BE2C (cell line): ENCODE results near the gene LRP5.

ENCODE experiments used
- DNase-seq: peaks from one replicate; pipeline ENCODE4 v3.0.0-alpha.2; 2020
- H3K27me3 ChIP-seq: fragments of 250-450 bp; sonication (Bioruptor Pico); 2 replicates; pipeline ENCODE4 v1.5.1; 2020; ENCODE audit warnings: mild to moderate bottlenecking
- H3K36me3 ChIP-seq: fragments of 250-450 bp; sonication (Bioruptor Pico); 2 replicates; pipeline ENCODE4 v1.5.1; 2020; ENCODE audit warnings: mild to moderate bottlenecking
- H3K4me1 ChIP-seq: fragments of 250-450 bp; sonication (Bioruptor Pico); 2 replicates; pipeline ENCODE4 v1.5.1; 2020
- H3K4me3 ChIP-seq: 2 replicates; pipeline ENCODE4 v1.5.1; 2011; ENCODE audit warnings: low read depth, low read length
- H3K9me3 ChIP-seq: fragments of 250-450 bp; sonication (Bioruptor Pico); 2 replicates; pipeline ENCODE4 v1.5.1; 2020
- CTCF ChIP-seq: IDR thresholded peaks from 2 replicates; pipeline ENCODE4 v1.5.1; 2012; ENCODE audit warnings: mild to moderate bottlenecking, low read depth, low read length

The LRP5 gene

GRCh38 chr11:68349461-68350249, 37.3 kb downstream of the LRP5 start:
- DNase-seq: no peak
- H3K4me1 ChIP-seq: no peaks in the 10 kb centered on the region
- H3K36me3 ChIP-seq: peaks cover 35% of the 10 kb centered on the region
- TF ChIP-seq CTCF: no peak
- no peak overlapping the region for H3K4me3 ChIP-seq
- H3K9me3 ChIP-seq: no peaks in the 10 kb centered on the region
- H3K27me3 ChIP-seq: no peaks in the 10 kb centered on the region

GRCh38 chr11:68350759-68351449, 38.5 kb downstream of the LRP5 start:
- H3K4me1 ChIP-seq: no peaks in the 10 kb centered on the region
- DNase-seq: no peak
- H3K4me3 ChIP-seq: no peak overlapping the region
- no peaks in the 10 kb centered on the region for H3K27me3 ChIP-seq
- peaks cover 33% of the 10 kb centered on the region for H3K36me3 ChIP-seq
- no peaks in the 10 kb centered on the region for H3K9me3 ChIP-seq
- TF ChIP-seq CTCF: no peak

- H3K36me3 ChIP-seq: peaks cover 36% of the 10 kb centered on the region
- H3K9me3 ChIP-seq: no peaks in the 10 kb centered on the region
- no peak overlapping the region for H3K4me3 ChIP-seq
- no peak for DNase-seq
- no peaks in the 10 kb centered on the region for H3K4me1 ChIP-seq
- TF ChIP-seq CTCF: no peak
- no peaks in the 10 kb centered on the region for H3K27me3 ChIP-seq
Observed at GRCh38 chr11:68351450-68352275, 39.3 kb downstream of the LRP5 start.

GRCh38 chr11:68352591-68352990, 40.2 kb downstream of the LRP5 start:
- no peaks in the 10 kb centered on the region for H3K4me1 ChIP-seq
- TF ChIP-seq CTCF: no peak
- H3K27me3 ChIP-seq: no peaks in the 10 kb centered on the region
- H3K36me3 ChIP-seq: peaks cover 38% of the 10 kb centered on the region
- no peak overlapping the region for H3K4me3 ChIP-seq
- no peak for DNase-seq
- H3K9me3 ChIP-seq: no peaks in the 10 kb centered on the region

GRCh38 chr11:68353118-68353517, 40.7 kb downstream of the LRP5 start:
- Histone ChIP-seq H3K4me3 (no peak overlapping the region), H3K36me3 (peaks cover 38% of the 10 kb centered on the region), H3K4me1 (no peaks in the 10 kb centered on the region), H3K27me3 (no peaks in the 10 kb centered on the region), H3K9me3 (no peaks in the 10 kb centered on the region)
- TF ChIP-seq CTCF: no peak
- DNase-seq: no peak
